ENCODE data around the gene SEMA3D.

DNA sequence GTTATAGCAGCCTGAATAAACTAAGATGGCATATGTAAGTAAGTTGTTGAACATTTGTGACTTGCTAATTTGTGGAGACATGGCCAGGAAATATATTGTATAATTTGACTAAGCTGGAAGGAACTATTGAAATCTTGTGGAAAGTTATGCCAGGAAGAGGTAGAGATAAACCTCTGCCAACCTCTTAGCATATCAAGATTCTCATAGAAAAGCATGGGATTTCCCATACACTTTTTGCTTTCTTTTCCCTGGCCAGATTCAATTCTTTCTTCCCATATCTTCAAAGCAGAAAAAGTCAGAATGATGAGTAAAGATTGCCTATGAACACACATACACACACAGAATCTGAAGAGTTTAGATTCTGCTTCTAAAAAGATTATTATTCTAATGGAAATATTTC, 216.2 kb downstream of the SEMA3D start:
- TF ChIP-seq, protein P1, sequence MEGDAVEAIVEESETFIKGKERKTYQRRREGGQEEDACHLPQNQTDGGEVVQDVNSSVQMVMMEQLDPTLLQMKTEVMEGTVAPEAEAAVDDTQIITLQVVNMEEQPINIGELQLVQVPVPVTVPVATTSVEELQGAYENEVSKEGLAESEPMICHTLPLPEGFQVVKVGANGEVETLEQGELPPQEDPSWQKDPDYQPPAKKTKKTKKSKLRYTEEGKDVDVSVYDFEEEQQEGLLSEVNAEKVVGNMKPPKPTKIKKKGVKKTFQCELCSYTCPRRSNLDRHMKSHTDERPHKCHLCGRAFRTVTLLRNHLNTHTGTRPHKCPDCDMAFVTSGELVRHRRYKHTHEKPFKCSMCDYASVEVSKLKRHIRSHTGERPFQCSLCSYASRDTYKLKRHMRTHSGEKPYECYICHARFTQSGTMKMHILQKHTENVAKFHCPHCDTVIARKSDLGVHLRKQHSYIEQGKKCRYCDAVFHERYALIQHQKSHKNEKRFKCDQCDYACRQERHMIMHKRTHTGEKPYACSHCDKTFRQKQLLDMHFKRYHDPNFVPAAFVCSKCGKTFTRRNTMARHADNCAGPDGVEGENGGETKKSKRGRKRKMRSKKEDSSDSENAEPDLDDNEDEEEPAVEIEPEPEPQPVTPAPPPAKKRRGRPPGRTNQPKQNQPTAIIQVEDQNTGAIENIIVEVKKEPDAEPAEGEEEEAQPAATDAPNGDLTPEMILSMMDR (IDR thresholded peaks at IDR 0.05): no peak
- no peak for TF ChIP-seq POLR2A (IDR thresholded peaks at IDR 0.05)

Measured in esophagus squamous epithelium (tissue), 4 donors.